HG02763 (cell line): ENCODE results near the gene HIVEP3.

ENCODE experiments used
- ATAC-seq: cut with Tn5 transposase; IDR thresholded peaks from one replicate; pipeline ENCODE4 v1.9.1; 2021; ENCODE audit warnings: mild to moderate bottlenecking, moderate library complexity; ENCODE audit not compliant: unreplicated experiment

HIVEP3 gene

GRCh38 chr1:41512701-41513382, 405.9 kb downstream of the HIVEP3 start:
- no peak for ATAC-seq

- no peak for ATAC-seq
Measured at GRCh38 chr1:41511239-41511540, 407.5 kb downstream of the HIVEP3 start.

DNA sequence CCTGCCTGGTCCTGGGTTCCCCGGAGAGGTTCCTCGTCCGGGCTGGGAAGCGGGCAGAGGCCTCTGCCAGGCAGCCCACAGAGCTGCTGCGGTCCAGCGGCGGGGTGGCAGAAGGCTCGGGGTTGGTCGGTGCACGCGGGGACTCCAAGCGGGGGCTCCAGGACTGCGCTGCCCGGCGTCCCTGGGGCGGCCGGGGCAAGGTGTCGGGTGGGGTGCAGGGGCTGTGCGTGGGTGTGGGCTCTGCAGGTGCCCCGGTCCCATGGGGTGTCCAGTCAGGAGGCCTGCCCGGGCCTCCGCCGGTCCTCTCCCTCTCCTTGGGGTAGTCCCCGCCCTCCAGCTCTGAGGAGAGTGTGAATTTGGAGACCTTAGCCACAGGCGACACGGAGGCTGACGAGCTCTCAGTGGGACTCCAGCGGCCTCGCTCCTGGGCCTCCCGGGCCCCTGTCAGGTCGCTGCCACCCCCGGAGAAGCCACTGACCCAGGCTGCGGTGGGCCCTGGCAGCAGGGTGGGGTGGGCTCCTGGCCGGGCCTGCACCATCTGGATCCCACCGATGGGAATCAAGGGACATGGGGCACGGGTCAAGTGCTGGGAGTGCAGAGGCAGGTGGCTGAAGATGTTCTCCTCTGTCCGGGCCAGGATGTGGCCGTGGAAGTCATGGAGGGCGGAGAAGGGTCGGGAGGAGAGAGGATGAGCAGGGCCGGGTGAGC, 408.0 kb downstream of the HIVEP3 start:
- no peak for ATAC-seq

- no peak for ATAC-seq
Measured at GRCh38 chr1:41509270-41509671, 409.5 kb downstream of the HIVEP3 start.

GRCh38 chr1:41508290-41508689, 410.4 kb downstream of the HIVEP3 start:
- no peak for ATAC-seq

- no peak for ATAC-seq
Measured at GRCh38 chr1:41507836-41508235, 410.9 kb downstream of the HIVEP3 start.

- ATAC-seq: no peak
Measured at GRCh38 chr1:41507110-41507720, 411.5 kb downstream of the HIVEP3 start.

GRCh38 chr1:41504114-41505035, 414.3 kb downstream of the HIVEP3 start:
- no peak for ATAC-seq

DNA sequence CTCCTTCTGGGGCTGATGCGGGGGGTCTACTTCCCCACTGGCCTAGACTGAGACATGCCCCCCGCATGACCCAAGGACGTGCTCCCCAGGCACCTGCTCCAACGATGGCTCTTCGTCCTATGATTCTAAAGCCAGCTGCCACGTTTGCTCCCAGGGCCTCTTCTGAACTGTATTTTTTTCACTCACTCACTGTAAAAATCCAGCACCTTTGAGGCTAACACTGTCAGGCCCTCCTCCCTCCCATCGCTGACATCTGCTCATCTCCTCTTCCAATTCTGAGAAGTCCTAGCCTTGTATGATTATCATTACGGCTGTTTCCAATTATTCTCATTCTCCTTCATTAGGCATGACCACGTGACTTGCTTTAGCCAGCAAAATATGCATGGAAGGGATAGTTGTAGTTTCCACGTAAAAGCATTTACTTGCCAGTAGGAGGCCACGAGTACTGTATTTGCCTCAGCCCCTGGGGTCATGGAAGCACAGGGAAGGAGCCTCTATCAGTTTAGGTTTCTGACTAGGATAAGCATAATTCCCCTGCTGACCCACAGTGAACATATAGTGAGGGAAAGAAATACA, 415.1 kb downstream of the HIVEP3 start:
- ATAC-seq: no peak

DNA sequence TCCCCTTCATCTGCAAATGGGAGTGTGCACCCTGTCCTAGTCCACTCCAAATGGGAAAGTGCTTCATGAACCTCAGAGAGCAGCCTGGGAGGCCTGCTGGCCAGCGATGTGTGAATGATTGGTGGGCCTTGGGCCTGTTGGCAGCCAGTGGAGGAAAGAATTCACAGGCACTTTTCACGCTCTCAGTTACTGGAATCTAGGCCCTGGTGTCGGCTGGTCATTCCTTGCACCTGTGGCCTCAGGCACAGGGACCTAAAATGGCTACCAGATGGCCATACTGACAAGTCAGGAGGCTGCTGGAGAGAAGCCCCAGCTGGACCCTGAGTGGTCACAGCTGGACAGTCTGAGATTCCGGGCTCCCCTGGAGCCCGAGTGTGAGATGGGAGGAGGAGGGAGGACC, 415.8 kb downstream of the HIVEP3 start:
- no peak for ATAC-seq

GRCh38 chr1:41501581-41501980, 417.1 kb downstream of the HIVEP3 start:
- no peak for ATAC-seq

DNA sequence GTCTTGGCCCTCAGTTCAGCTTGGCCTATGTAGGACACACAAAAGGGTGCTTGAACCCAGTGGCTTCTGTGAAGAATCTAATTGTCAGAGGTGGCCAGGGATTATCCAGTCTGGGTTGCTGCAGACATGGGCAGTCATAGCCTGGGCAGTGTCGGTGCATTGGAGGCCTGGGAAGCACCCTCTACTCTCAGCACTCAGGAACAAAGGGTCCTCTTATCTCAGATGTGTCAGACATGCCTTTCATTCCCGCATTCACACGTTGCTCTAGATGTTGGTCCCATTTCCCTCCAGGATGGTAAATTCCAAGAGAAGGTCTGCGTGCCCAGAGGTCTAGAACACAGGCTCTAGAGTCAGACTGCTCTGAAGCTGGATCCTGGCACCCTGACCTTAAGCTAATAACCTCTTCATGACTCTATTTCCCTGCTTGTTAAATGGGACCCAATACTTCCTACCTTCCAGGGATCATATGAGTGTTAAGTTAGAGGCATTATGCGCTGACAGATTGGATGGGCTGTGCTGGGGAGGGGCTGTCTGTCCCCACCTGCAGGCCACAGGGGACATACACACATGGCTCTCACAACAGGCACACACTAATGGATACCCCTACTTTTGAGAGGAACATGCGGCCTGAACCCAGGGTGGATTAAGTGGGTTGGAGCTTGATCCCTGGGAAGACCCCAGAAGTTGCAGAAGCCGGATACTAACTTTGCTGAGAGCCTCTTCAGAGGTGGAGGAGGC, 417.8 kb downstream of the HIVEP3 start:
- ATAC-seq: no peak

DNA sequence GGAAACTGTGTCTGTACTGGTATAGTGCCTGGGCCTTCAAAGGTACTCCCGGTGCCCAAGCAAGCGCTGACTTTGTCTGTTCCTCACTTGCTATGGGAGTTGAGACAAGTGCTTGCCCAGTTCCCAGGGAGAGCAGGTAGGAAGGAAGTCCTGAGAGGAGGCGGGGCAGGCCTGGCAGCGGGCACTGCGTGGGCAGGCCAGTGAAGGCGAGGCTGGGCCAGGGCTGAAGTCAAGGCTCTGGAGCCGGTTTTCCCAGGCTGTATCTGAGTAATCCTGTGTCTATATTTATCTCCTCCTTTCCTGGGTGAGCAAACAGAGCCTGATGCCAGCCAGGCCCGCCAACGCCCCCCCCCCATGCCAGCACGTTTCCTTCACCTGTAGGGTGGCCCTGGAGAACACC, 418.3 kb downstream of the HIVEP3 start:
- no peak for ATAC-seq

DNA sequence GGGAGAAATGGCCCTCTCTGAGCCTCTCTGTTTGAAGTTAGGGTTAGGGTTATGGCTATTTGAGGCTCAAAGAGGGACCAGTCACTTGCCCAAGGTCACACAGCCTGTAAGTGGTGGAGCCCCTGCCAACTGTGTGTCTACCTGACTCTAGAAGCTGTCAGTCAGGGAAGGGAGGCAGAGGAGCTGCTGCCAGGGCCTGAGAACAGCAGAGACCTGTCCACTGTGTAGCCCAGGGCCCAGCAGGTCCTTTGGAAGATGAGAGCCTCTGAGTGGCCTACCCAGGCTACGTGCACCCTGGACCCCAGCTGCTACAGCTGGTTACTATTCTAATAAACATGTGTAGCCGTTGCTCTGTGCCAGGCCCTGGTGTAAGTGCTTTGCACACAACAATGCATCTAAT, 419.1 kb downstream of the HIVEP3 start:
- ATAC-seq: no peak

GRCh38 chr1:41498804-41499203, 419.9 kb downstream of the HIVEP3 start:
- no peak for ATAC-seq

GRCh38 chr1:41498391-41498790, 420.3 kb downstream of the HIVEP3 start:
- ATAC-seq: no peak

DNA sequence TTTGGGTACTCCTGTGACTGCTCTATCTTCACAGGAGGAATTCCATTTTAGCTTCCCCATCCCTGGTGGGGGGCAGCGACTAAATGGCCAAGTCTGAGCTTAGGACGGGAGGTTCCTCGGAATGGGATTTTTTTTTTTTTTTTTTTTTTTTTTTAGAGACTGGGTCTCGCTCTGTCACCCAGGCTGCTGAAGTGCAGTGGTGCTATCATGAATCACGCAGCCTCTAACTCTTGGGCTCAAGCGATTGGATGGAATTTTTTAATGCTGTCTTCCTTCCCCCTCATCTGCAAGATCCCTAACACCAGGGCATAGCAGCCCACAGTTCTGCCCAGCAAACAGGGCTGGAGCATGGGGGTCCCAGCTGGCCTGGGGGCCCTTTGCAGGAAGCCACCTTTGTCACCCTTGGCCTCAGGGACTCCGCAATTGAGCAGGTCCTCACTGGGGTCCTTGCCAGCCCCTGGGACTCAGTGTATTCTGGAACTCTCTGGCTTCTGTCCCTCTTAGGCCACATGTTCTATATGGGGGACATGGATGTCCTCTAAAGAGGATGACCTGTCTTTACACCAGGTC, 421.2 kb downstream of the HIVEP3 start:
- ATAC-seq: no peak

DNA sequence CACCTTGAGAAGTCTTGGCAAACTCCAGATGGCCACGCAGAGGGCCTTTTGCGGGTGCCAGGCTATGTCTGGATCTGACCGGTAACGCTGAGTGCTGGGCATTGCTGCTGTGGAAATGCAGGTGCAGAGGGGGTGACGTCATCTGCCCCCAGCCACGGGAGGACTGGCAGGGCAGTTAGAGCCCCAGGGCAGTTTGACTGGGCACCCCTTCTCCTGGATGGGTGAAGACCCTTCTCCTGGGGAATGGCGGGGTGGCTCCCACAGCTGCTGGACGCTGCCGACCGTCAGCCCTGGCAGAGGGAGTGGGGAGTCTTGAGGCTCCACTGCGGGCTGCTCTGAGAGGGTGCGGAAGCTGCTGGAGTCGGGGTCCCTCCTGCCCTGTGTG, 421.7 kb downstream of the HIVEP3 start:
- ATAC-seq: no peak

DNA sequence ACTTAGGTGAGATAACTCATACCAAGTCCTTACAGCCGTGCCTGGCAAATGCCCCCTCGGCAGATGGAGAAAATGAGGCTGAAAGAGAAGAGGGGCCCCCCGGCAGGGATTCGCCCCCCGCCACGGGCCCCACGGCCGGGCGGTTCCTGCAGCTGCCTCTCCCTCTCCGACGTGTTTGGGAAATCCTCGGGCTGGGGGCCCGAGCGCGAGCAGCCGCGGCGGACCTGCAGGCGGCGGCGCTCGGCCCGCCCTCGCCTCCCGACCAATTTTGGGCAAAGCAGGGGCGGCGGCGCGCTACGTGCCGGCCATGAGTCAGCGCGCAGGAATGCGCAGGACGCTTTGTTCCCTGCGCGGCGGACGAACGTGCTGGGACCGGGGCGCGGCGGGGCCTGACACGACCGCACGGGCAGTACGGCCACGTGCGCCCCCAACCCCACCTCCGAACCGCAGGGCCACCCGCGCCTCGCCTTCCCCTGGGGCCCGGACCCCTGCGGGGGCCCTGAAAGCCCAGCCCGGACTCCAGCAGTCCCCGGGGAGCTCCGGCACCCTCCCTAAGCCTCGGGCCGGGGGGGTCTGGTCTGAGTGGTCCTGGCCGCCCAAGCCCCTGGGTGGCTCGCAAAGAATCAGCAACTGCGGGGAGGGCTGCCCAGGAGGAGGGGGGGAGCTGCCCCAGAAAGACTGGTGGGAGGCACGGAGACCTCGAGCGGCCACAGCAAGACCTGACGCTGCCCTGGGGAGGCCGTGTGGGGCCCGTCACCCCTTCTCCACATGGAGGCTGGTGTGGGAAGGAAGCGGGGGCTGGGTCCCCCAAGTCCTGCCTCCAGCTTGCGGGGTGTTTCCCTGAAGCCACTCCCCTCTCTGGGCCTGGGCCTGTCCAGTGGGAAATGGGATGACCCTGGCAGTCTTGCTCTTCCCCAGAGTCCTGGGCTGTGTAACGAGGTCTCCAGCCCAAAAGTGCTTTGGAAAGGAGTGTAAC, 422.4 kb downstream of the HIVEP3 start:
- no peak for ATAC-seq
